Esophagus muscularis mucosa (tissue), 4 donors: ENCODE measurements around the gene FAM184B.

Experiments
- CTCF ChIP-seq, 3 experiments: fragments of 200-600 bp in 2 of 3; fragments of 450-650 bp in 1 of 3; sonication (generic) in 2 of 3; IDR thresholded peaks; one replicate each; pipeline ENCODE4 v1.5.1; 2017 to 2019; ENCODE audit warnings: antibody characterized with exemption in 3 of 3, mild to moderate bottlenecking in 2 of 3, moderate library complexity in 1 of 3
- EP300 ChIP-seq: sonication (generic); formaldehyde crosslinking; IDR thresholded peaks from one replicate; pipeline ENCODE4 v1.6.1; 2017; ENCODE audit warnings: antibody characterized with exemption
- POLR2A ChIP-seq: fragments of 450-650 bp; IDR thresholded peaks from one replicate; pipeline ENCODE4 v1.6.1; 2017; ENCODE audit warnings: antibody characterized with exemption, moderate library complexity, mild to moderate bottlenecking, low read depth
- POLR2AphosphoS5 ChIP-seq, 2 donors: sonication (generic); formaldehyde crosslinking; IDR thresholded peaks; one replicate each; pipeline ENCODE4 v1.6.1; 2017; ENCODE audit warnings: antibody characterized with exemption in 2 of 2

GRCh38 chr4:17639136-17639535 is 142.3 kb downstream of the FAM184B start:
- TF ChIP-seq CTCF (IDR thresholded peaks at IDR 0.05), result no peak
- no peak for TF ChIP-seq EP300
- no peak for TF ChIP-seq POLR2A
- TF ChIP-seq POLR2AphosphoS5 (IDR thresholded peaks at IDR 0.05), result no peak
